ENCODE measurements around the gene ENPP5. TPM values are rescaled to one million over a fixed set of nuclear protein-coding genes. Genes with fewer than 3 reads are reported as not detected.
"Not testable (repeated sequence)": the region's sequence is repeated elsewhere in the genome, so short reads cannot be mapped to it uniquely, and the experiment has no call there.

Gene ENPP5
- total RNA-seq, 4 donors from 2014 or later: 0.94 to 1.5 (median 1.4) TPM

- Histone ChIP-seq H3K27ac (peak within 1 kb of the TSS; percentile 39 to 78 (median 74)), H3K9me3 (no peaks in the 10 kb centered on the region), H3K4me3 (peak within 1 kb of the TSS; percentile 40 to 77 (median 73)), H3K36me3 (no peaks in the 10 kb centered on the region), H3K27me3 (peaks cover 0 to 13% (median 0%) of the 10 kb centered on the region in 4 donors), H3K4me1 (peaks cover 0 to 31% (median 6%) of the 10 kb centered on the region in 3 donors)
- WGBS, 2 donors: 1 to 2% methylated on average over 13 to 22 of the region's 61 CpGs
- intact Hi-C loops (cut with DNase I): no loop called here
- peak; percentile 15 for DNase-seq
- TF ChIP-seq POLR2A (IDR thresholded peaks at IDR 0.05) (peak in 3 of 4 donors; percentile 55 to 79 (median 75)), CTCF (IDR thresholded peaks at IDR 0.05) (peak in 1 of 6 experiments; percentile 4)
Observed at GRCh38 chr6:46129629-46130511, 40.9 kb downstream of the ENPP5 start, which contains the start of gene ENPP4. Gene ENPP4, plus strand, starts transcription at chr6:46129989. Its CDS starts 9,595 bp downstream, at chr6:46139584.

GRCh38 chr6:46129291-46129628 is 41.5 kb downstream of the ENPP5 start:
- peak overlapping the region; percentile 40 to 77 (median 73) for H3K4me3 ChIP-seq
- TF ChIP-seq POLR2A (IDR thresholded peaks at IDR 0.05) (no peak), CTCF (IDR thresholded peaks at IDR 0.05) (no peak)
- H3K27ac ChIP-seq: peak overlapping the region in 3 of 4 donors; percentile 59 to 76 (median 71)
- no peaks in the 10 kb centered on the region for H3K36me3 ChIP-seq
- DNase-seq: no peak
- peaks cover 0 to 31% (median 6%) of the 10 kb centered on the region in 3 donors for H3K4me1 ChIP-seq
- WGBS, 2 donors: 5 to 8% methylated on average over 10 of the region's 10 CpGs
- H3K9me3 ChIP-seq: no peaks in the 10 kb centered on the region
- H3K27me3 ChIP-seq: peaks cover 0 to 13% (median 0%) of the 10 kb centered on the region in 4 donors
- intact Hi-C loops (cut with DNase I): no loop called here

GRCh38 chr6:46128476-46128875 is 42.3 kb downstream of the ENPP5 start:
- Histone ChIP-seq H3K27ac (no peak overlapping the region), H3K4me3 (peak overlapping the region in 1 of 4 donors; percentile 74), H3K9me3 (no peaks in the 10 kb centered on the region), H3K4me1 (peaks cover 0 to 31% (median 6%) of the 10 kb centered on the region in 3 donors), H3K36me3 (no peaks in the 10 kb centered on the region), H3K27me3 (peaks cover 0 to 13% (median 0%) of the 10 kb centered on the region in 4 donors)
- no peak for DNase-seq
- TF ChIP-seq POLR2A (IDR thresholded peaks at IDR 0.05) (no peak), CTCF (IDR thresholded peaks at IDR 0.05) (no peak)
- 59 to 84% methylated on average over 3 of the region's 3 CpGs for WGBS, 2 donors
- intact Hi-C loops (cut with DNase I): no loop called here

- WGBS, 2 donors: 39 to 71% methylated on average over 1 to 4 of the region's 5 CpGs
- intact Hi-C loops (cut with DNase I): not testable (repeated sequence)
Observed at GRCh38 chr6:46119679-46120078, 51.1 kb downstream of the ENPP5 start.

GRCh38 chr6:46118836-46119235 is 51.9 kb downstream of the ENPP5 start:
- 73 to 92% methylated on average over 3 of the region's 3 CpGs for WGBS, 2 donors
- intact Hi-C loops (cut with DNase I): no loop called here
- no peaks in the 10 kb centered on the region for H3K27me3 ChIP-seq
- H3K36me3 ChIP-seq: no peaks in the 10 kb centered on the region
- no peak overlapping the region for H3K4me3 ChIP-seq
- TF ChIP-seq CTCF (IDR thresholded peaks at IDR 0.05): no peak
- TF ChIP-seq POLR2A (IDR thresholded peaks at IDR 0.05): no peak
- no peaks in the 10 kb centered on the region for H3K9me3 ChIP-seq
- no peaks in the 10 kb centered on the region for H3K4me1 ChIP-seq
- no peak for DNase-seq
- no peak overlapping the region for H3K27ac ChIP-seq

More at GRCh38 chr6:46119679-46120078, 51.1 kb downstream of the ENPP5 start:
- DNase-seq, H3K27ac ChIP-seq, H3K27me3 ChIP-seq, H3K4me3 ChIP-seq, H3K4me1 ChIP-seq, H3K36me3 ChIP-seq, H3K9me3 ChIP-seq: not testable (repeated sequence)

Measured in esophagus squamous epithelium (tissue), 5 donors.